ENCODE results near the gene PARP15. TPM values are rescaled to one million over a fixed set of nuclear protein-coding genes. Genes with fewer than 3 reads are reported as not detected.

The PARP15 gene
- total and polyA plus RNA-seq, 2 of the 4 experiments (the other 2 are of a cell fraction), result 0.10 TPM; not detected in 1

GRCh38 chr3:122661633-122662032, 84.2 kb downstream of the PARP15 start:
- dilution Hi-C loops (cut with HindIII; ENCODE audit: low sequenced_read_pairs, unreplicated experiment), result no loop called here
- CTCF ChIA-PET, result no interaction called here
- Histone ChIP-seq H3K4ac (ENCODE audit: low read depth, low read length) (no peak overlapping the region), H3K23ac (ENCODE audit: low read depth, low read length) (no peak overlapping the region), H2AK9ac (replicated peaks; ENCODE audit: low read depth, low read length, poor library complexity) (no peak overlapping the region), H3K56ac (ENCODE audit: extremely low read depth, insufficient read depth, low read length) (no peak overlapping the region), H2BK120ac (ENCODE audit: low read depth, low read length) (no peak overlapping the region), H3K4me2 (ENCODE audit: low read depth, low read length) (no peak overlapping the region), H2BK5ac (ENCODE audit: low read depth, low read length, poor library complexity, severe bottlenecking) (no peak overlapping the region), H3K36me3 (ENCODE audit: control insufficient read depth, insufficient read depth, low read length) (no peaks in the 10 kb centered on the region), H3K14ac (replicated peaks; ENCODE audit: low read depth, low read length) (no peak overlapping the region), H3K27ac (ENCODE audit: insufficient read depth, low read length) (no peak overlapping the region), H4K20me1 (ENCODE audit: insufficient read depth, low read length) (no peaks in the 10 kb centered on the region), H3K9me1 (ENCODE audit: insufficient read depth, low read length) (no peaks in the 10 kb centered on the region), H2BK15ac (ENCODE audit: low read depth, low read length) (no peak overlapping the region), H3K4me3 (ENCODE audit: insufficient read depth, low read depth, low read length) (no peak overlapping the region), H3K9ac (ENCODE audit: low read depth, low read length) (no peak overlapping the region), H3K9me3 (ENCODE audit: control insufficient read depth, insufficient read depth, low read length) (peaks cover 9% of the 10 kb centered on the region; the same call in 1 of the 2 replicates), H3K79me1 (ENCODE audit: low read depth in 1 of 2, low read length in 2 of 2) (no peaks in the 10 kb centered on the region), H3K27me3 (ENCODE audit: control insufficient read depth, insufficient read depth, low read length) (peaks cover 7% of the 10 kb centered on the region), H4K5ac (ENCODE audit: low read depth, low read length) (no peak overlapping the region), H2AK5ac (ENCODE audit: low read depth, low read length) (no peak overlapping the region), H3K4me1 (ENCODE audit: control insufficient read depth, insufficient read depth, low read length) (no peaks in the 10 kb centered on the region), H4K91ac (ENCODE audit: insufficient read depth, low read depth, low read length) (no peak overlapping the region), H2AFZ (replicated peaks; ENCODE audit: low read length, poor library complexity) (no peak overlapping the region), H3K18ac (ENCODE audit: low read depth, low read length) (no peak overlapping the region), H4K8ac (ENCODE audit: low read depth in 2 of 2, low read length in 2 of 2) (no peak overlapping the region), H2BK20ac (ENCODE audit: low read depth, low read length) (no peak overlapping the region)
- WGBS, 2 experiments (ENCODE audit: extremely low coverage in 2 of 2, insufficient read length in 1 of 2), result 80% methylated on average over 1 of the region's 13 CpGs; no CpG with 5 or more reads in 1 of the 2 experiments
- intact Hi-C loops (cut with micrococcal nuclease), result no loop called here
- no peak for ATAC-seq (ENCODE audit: low read depth)
- DNase-seq, result no peak
- in situ Hi-C loops (cut with MboI; ENCODE audit: low sequenced_read_pairs), result no loop called here
- no TSS peak for BruUV-seq (replicated peaks)
- POLR2A ChIA-PET (ENCODE audit: unreplicated experiment), result no interaction called here
- TF ChIP-seq, protein P1, sequence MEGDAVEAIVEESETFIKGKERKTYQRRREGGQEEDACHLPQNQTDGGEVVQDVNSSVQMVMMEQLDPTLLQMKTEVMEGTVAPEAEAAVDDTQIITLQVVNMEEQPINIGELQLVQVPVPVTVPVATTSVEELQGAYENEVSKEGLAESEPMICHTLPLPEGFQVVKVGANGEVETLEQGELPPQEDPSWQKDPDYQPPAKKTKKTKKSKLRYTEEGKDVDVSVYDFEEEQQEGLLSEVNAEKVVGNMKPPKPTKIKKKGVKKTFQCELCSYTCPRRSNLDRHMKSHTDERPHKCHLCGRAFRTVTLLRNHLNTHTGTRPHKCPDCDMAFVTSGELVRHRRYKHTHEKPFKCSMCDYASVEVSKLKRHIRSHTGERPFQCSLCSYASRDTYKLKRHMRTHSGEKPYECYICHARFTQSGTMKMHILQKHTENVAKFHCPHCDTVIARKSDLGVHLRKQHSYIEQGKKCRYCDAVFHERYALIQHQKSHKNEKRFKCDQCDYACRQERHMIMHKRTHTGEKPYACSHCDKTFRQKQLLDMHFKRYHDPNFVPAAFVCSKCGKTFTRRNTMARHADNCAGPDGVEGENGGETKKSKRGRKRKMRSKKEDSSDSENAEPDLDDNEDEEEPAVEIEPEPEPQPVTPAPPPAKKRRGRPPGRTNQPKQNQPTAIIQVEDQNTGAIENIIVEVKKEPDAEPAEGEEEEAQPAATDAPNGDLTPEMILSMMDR (conservative IDR thresholded peaks at IDR 0.05; ENCODE audit: low read depth, low read length), result no peak
- TF ChIP-seq RFX5 (IDR thresholded peaks at IDR 0.05; ENCODE audit: low read depth, low read length) (no peak), CEBPB (IDR thresholded peaks at IDR 0.05; ENCODE audit: low read depth, low read length) (no peak), SMC3 (IDR thresholded peaks at IDR 0.05; ENCODE audit: low read depth, low read length) (no peak), MXI1 (IDR thresholded peaks at IDR 0.05; ENCODE audit: borderline replicate concordance, low read depth, low read length) (no peak), CHD1 (IDR thresholded peaks at IDR 0.05; ENCODE audit: low read depth, low read length) (no peak), USF2 (IDR thresholded peaks at IDR 0.05; ENCODE audit: low read depth, low read length) (no peak), MAZ (IDR thresholded peaks at IDR 0.05; ENCODE audit: borderline replicate concordance, low read depth, low read length) (no peak), BHLHE40 (IDR thresholded peaks at IDR 0.05; ENCODE audit: low read depth, low read length) (no peak), POLR2A (IDR thresholded peaks at IDR 0.05; ENCODE audit: low read depth, low read length) (no peak), FOS (IDR thresholded peaks at IDR 0.05; ENCODE audit: low read depth, low read length) (no peak), NFE2L2 (IDR thresholded peaks at IDR 0.05; ENCODE audit: low read depth, low read length) (no peak), RCOR1 (IDR thresholded peaks at IDR 0.05; ENCODE audit: insufficient replicate concordance, low read length) (no peak)
- TF ChIP-seq, protein P2, sequence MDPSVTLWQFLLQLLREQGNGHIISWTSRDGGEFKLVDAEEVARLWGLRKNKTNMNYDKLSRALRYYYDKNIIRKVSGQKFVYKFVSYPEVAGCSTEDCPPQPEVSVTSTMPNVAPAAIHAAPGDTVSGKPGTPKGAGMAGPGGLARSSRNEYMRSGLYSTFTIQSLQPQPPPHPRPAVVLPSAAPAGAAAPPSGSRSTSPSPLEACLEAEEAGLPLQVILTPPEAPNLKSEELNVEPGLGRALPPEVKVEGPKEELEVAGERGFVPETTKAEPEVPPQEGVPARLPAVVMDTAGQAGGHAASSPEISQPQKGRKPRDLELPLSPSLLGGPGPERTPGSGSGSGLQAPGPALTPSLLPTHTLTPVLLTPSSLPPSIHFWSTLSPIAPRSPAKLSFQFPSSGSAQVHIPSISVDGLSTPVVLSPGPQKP (IDR thresholded peaks at IDR 0.05; ENCODE audit: borderline replicate concordance, low read depth, low read length), result no peak
